ENCODE results near the gene MARK2.

Gene MARK2

GRCh38 chr11:63890368-63890767 is 51.5 kb downstream of the MARK2 start:
- no peak for TF ChIP-seq CTCF (IDR thresholded peaks at IDR 0.05; ENCODE audit: low read depth, low read length)
- H3K4me3 ChIP-seq (ENCODE audit: low read depth, low read length) = no peak overlapping the region

- H3K4me3 ChIP-seq (ENCODE audit: low read depth, low read length) = no peak overlapping the region
- no peak for TF ChIP-seq CTCF (IDR thresholded peaks at IDR 0.05; ENCODE audit: low read depth, low read length)
Observed at GRCh38 chr11:63892228-63892627, 53.3 kb downstream of the MARK2 start.

- no peak overlapping the region for H3K4me3 ChIP-seq (ENCODE audit: low read depth, low read length)
- no peak for TF ChIP-seq CTCF (IDR thresholded peaks at IDR 0.05; ENCODE audit: low read depth, low read length)
Observed at GRCh38 chr11:63893355-63893754, 54.4 kb downstream of the MARK2 start.

GRCh38 chr11:63896071-63896470 is 57.2 kb downstream of the MARK2 start:
- no peak overlapping the region for H3K4me3 ChIP-seq (ENCODE audit: low read depth, low read length)
- no peak for TF ChIP-seq CTCF (IDR thresholded peaks at IDR 0.05; ENCODE audit: low read depth, low read length)

GRCh38 chr11:63897459-63898146 is 58.7 kb downstream of the MARK2 start:
- TF ChIP-seq CTCF (IDR thresholded peaks at IDR 0.05; ENCODE audit: low read depth, low read length) = no peak
- H3K4me3 ChIP-seq (ENCODE audit: low read depth, low read length) = no peak overlapping the region

- no peak overlapping the region for H3K4me3 ChIP-seq (ENCODE audit: low read depth, low read length)
Observed at GRCh38 chr11:63901660-63902059, 62.8 kb downstream of the MARK2 start.

More at GRCh38 chr11:63901660-63902059, 62.8 kb downstream of the MARK2 start:
- TF ChIP-seq CTCF (IDR thresholded peaks at IDR 0.05; ENCODE audit: low read depth, low read length) = peak; percentile 40
